Erythroblast (primary cell): Measurements from ENCODE around the gene LRRC8C.

Experiments used
- GATA1 ChIP-seq: IDR thresholded peaks from 2 replicates; pipeline ENCODE4 v1.6.1; 2011; ENCODE audit warnings: low read depth, mild to moderate bottlenecking, control low read depth, low read length, moderate library complexity
- POLR2A ChIP-seq: IDR thresholded peaks from 2 replicates; pipeline ENCODE4 v1.6.1; 2011; ENCODE audit warnings: mild to moderate bottlenecking, low read length

DNA sequence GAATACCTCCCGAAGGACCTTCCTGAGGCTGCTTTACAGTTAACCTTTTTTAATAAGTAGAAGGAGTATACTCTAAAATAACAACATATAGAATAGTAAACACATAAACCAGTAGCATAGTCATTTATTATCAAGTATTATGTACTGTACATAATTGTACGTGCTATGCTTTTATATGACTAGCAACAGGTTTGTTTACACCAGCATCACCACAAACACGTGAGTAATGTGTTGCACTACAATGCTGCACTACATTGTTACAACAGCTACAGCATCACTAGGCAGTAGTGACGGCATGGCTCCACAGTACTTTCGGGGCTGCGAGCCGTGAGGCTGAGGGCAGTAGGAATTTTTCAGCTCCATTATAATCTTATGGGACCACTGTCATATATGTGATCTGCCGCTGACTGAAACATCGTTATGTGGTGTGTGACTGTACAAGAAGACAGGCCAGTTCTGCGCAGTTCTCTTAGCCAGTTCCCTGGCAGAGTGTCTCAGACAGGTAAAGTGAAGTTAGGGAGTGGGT, 105.1 kb downstream of the LRRC8C start:
- TF ChIP-seq POLR2A = no peak
- no peak for TF ChIP-seq GATA1
